Bronchial epithelial cell (primary cell): Measurements from ENCODE around the gene PDE1C. TPM values are rescaled to one million over a fixed set of nuclear protein-coding genes. Genes with fewer than 3 reads are reported as not detected.

ENCODE experiments used
- DNase-seq: peaks from one replicate; pipeline ENCODE4 v3.0.0-alpha.2; 2010; ENCODE audit warnings: low read depth
- FAIRE-seq: peaks from 2 replicates; lab custom pipeline; 2011; peaks lifted over from hg19 to GRCh38; lab: Jason Lieb, UNC
- H3K27me3 ChIP-seq: 2 replicates; pipeline ENCODE4 v1.5.1; 2011; ENCODE audit warnings: low read length; ENCODE audit not compliant: control insufficient read depth, insufficient read depth
- H3K36me3 ChIP-seq: 2 replicates; pipeline ENCODE4 v1.5.1; 2011; ENCODE audit warnings: low read length; ENCODE audit not compliant: control insufficient read depth, insufficient read depth
- H3K4me3 ChIP-seq: 2 replicates; pipeline ENCODE4 v1.5.1; 2011; ENCODE audit warnings: mild to moderate bottlenecking, low read depth, low read length, control low read depth
- CTCF ChIP-seq: IDR thresholded peaks from 2 replicates; pipeline ENCODE4 v1.5.1; 2011; ENCODE audit warnings: mild to moderate bottlenecking, moderate library complexity, low read length, control low read depth, inconsistent platforms; ENCODE audit not compliant: insufficient read depth, severe bottlenecking
- total RNA-seq: library from RNA; depleted of rRNA; stranded (reverse); fragments of >200 nt; gene quantifications from 2 replicates; pipeline ENCODE4 v1.2.1, GENCODE V29; 2014

Gene PDE1C
- total RNA-seq, 1 donor from 2014 or later, result not detected

GRCh38 chr7:31734456-31734855 lies 335.8 kb downstream of the PDE1C start:
- Histone ChIP-seq H3K36me3 (no peaks in the 10 kb centered on the region), H3K27me3 (no peaks in the 10 kb centered on the region), H3K4me3 (no peak overlapping the region)
- peak; percentile 8 for DNase-seq
- FAIRE-seq, result no peak
- no peak for TF ChIP-seq CTCF

- TF ChIP-seq CTCF, result peak; percentile 5
- FAIRE-seq, result no peak
- Histone ChIP-seq H3K36me3 (no peaks in the 10 kb centered on the region), H3K4me3 (no peak overlapping the region), H3K27me3 (no peaks in the 10 kb centered on the region)
- peak; percentile 39 for DNase-seq
Observed at GRCh38 chr7:31729195-31729804, 340.9 kb downstream of the PDE1C start.

GRCh38 chr7:31724696-31725095 lies 345.5 kb downstream of the PDE1C start:
- no peaks in the 10 kb centered on the region for H3K36me3 ChIP-seq
- DNase-seq (no peak), FAIRE-seq (no peak)
- no peaks in the 10 kb centered on the region for H3K27me3 ChIP-seq
- TF ChIP-seq CTCF, result no peak
- no peak overlapping the region for H3K4me3 ChIP-seq

- DNase-seq (no peak), FAIRE-seq (no peak)
- Histone ChIP-seq H3K4me3 (no peak overlapping the region), H3K36me3 (no peaks in the 10 kb centered on the region), H3K27me3 (no peaks in the 10 kb centered on the region)
- TF ChIP-seq CTCF, result no peak
Observed at GRCh38 chr7:31720366-31720765, 349.8 kb downstream of the PDE1C start.

- H3K4me3 ChIP-seq, result no peak overlapping the region
- H3K36me3 ChIP-seq, result no peaks in the 10 kb centered on the region
- no peaks in the 10 kb centered on the region for H3K27me3 ChIP-seq
- DNase-seq (no peak), FAIRE-seq (no peak)
- TF ChIP-seq CTCF, result no peak
Observed at GRCh38 chr7:31716355-31716754, 353.9 kb downstream of the PDE1C start.

- Histone ChIP-seq H3K4me3 (no peak overlapping the region), H3K27me3 (no peaks in the 10 kb centered on the region), H3K36me3 (no peaks in the 10 kb centered on the region)
- FAIRE-seq (no peak), DNase-seq (no peak)
- TF ChIP-seq CTCF, result no peak
Observed at GRCh38 chr7:31710171-31710570, 360.0 kb downstream of the PDE1C start.
